Muscle of back (tissue), 11 donors: ENCODE data around the gene SELENOV. TPM values are rescaled to one million over a fixed set of nuclear protein-coding genes. Genes with fewer than 3 reads are reported as not detected.

Source experiments
- DNase-seq, 3 donors: peaks; one replicate each; pipeline versions ENCODE4 v3.0.0 to v3.0.0-alpha.2; 2013
- polyA plus RNA-seq, 10 donors: library from polyadenylated mRNA; unstranded; fragments of 120-200 nt; gene quantifications; one replicate each; pipeline ENCODE4 v1.2.1, GENCODE V29; 2013; ENCODE audit not compliant: insufficient read length in 10 of 10

SELENOV gene
- polyA plus RNA-seq, 10 donors = 0.13 TPM; not detected in 9

DNA sequence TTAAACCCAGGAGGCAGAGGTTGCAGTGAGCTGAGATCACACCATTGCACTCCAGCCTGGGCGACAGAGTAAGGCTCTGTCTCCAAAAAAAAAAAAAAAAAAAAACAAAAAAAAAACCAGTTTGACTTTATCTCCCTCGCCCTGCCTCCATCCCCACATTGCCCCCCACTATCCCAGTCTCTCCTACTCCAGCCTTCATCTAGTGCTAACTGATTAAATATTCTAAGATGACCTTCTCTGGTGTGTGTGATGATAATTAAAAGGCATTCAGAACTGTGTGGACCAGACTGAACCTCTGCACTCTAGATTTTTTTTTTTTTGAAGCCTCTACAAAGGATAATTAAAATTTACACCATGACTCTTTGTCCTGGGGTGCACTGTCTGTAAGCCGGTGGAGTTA, 22.2 kb upstream of the SELENOV start:
- DNase-seq = no peak

- no peak for DNase-seq
These were observed 20.3 kb upstream of the SELENOV start for GRCh38 chr19:39494661-39495060.

DNA sequence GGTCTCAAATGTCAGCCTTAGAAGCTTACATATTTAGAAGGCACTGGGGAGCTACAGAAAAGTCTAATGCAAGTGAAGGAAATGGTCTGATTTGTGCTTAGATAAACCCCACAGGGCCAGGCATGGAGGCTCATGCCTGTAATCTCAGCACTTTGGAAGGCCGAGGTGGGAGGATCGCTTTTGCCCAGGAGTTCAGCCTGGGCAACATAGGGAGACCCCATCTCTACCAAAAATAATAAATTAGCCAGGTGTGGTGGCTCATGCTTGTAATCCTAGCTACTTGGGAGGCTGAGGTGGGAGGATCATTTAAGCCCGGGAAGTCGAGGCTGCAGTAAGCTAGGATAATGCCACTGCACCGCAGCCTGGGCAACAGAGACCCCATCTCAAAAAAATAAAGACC, 18.9 kb upstream of the SELENOV start:
- no peak for DNase-seq

DNA sequence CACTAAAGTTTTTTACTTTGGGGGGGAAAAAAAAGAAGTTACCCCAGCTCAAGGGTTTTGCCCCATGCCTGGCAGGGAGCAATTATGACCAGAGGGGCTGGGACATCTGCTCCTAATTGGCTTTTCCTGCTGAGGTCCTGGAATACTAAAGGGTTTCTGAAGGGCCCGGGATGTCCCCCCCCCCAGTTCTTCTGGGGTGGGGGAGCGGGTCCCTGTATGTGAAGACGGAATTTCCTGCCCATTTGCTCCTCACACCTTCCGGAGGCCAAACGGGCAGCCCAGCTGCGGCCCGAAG, 17.3 kb upstream of the SELENOV start:
- no peak for DNase-seq

DNA sequence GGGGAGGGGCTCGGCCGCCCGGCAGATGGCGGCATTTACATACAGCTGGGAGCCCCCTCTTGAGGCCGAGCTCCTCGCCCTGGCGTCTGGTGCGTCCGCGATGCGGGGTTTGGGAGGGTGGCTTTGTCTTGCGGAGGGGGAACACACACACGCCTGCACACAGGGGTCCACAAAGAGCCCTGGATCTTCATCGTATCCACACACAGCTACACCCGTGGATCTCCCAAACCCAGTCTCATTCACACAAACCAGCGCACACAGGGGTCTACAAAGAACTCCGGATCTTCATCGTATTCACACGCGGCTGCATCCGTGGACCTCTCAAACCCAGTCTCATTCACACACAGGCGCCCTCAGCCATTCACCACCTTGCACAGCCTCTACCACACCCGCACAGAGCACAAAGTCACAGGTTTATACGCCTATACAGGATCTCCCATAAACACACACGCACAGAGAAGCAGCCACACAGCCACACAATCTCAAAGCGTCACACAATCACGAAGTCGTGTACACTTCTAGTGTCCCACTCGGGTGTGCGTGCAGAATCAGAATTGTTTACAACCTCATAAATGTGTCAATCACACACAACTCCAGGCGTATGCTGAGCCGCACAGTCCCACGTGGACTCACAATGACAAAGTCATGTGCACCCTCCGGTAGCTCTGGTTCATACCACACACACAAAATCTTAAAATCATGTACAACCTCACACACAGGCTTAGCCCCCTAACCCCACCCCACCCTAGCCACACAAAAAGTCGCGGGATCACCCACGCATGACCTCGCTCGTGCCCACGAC, 16.7 kb upstream of the SELENOV start:
- peak in 2 of 3 donors; percentile 45 to 71 for DNase-seq

- peak in 1 of 3 donors; percentile 27 for DNase-seq
These were observed 15.9 kb upstream of the SELENOV start, which contains the start of gene DLL3 for GRCh38 chr19:39498798-39499642. Gene DLL3, plus strand, starts transcription at chr19:39498947. Its CDS starts 28 bp downstream, at chr19:39498975.

DNA sequence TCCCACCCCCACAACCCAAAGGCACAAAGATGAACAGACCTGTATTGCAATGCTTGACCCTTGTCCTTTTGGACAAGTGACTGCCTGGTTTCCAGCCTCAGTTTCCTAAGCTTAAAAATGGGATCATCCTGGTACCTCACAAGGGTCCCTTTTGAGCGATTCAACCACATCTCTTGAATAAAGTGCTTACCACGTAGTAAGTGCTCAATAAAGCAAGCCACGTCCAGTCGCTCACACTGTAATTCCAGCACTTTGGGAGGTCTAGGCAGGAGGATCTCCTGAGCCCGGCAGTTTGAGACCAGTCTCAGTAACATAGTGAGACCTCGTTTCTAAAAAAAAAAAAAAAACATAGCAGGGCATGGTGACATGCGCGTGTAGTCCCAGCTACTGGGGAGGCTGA, 15.0 kb upstream of the SELENOV start:
- no peak for DNase-seq

DNA sequence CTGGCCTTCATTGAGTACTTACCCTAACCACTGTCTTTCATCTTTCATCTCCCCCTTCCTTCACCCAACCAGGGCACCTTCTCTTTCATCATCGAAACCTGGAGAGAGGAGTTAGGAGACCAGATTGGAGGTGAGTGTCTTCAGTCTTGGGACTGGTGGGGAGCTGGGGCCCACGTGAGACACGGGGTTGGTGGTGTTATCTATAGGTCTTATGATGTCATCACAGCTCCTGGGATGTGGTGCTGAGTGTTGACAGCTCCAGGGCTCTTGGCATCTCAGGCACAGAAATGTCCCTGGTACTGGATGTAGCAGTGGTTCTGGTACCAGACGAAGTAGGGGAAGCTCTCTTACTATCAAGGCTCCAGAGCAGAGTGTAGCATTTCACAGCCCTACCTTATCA, 14.4 kb upstream of the SELENOV start:
- no peak for DNase-seq

DNA sequence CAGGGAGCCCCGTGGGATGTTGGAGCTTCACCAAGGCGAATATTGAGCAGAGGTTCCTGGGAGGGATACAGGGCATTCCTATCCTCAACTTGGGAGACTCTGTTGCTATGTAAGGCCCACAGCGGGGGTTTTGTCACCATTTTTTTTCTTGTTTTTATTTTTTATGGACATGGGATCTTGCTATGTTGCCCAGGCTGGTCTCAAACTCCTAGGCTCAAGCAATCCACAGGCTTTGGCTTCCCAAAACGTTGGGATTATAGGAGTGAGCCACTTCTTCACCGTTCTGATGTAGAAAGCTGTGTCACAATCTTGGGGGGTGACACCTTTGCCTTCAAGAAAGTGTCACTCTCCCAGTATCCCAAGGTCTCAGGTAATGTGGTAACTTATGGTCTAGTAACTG, 13.6 kb upstream of the SELENOV start:
- no peak for DNase-seq

DNA sequence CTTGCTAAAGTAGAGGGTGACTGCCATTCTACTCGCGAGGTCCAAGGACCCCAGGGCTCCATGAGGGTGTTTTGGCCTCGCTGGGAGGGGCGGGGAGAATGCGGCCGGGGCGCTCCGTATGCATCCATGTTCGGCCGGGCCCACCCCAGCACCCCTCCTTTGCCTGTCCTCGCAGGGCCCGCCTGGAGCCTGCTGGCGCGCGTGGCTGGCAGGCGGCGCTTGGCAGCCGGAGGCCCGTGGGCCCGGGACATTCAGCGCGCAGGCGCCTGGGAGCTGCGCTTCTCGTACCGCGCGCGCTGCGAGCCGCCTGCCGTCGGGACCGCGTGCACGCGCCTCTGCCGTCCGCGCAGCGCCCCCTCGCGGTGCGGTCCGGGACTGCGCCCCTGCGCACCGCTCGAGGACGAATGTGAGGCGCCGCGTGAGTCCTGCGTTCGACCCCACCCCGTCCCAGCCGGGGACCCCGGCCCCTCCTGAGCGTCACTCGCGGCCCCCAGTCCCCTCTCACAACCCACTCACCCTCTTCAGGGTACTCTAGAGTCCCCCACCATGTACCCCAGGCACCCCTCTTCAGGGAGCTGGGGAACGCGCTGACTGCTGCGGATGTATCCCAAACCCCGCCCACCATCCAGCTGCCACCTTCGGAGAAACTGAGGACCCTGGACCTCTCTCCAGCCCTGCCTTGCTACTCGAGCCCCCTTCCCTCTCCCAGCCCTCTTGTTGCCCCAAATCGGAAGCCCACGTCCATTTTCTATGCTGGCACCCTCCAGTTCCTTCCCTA, 12.1 kb upstream of the SELENOV start:
- DNase-seq = peak; percentile 48 to 86 (median 79)

GRCh38 chr19:39506598-39506943, 8.4 kb upstream of the SELENOV start:
- no peak for DNase-seq

DNA sequence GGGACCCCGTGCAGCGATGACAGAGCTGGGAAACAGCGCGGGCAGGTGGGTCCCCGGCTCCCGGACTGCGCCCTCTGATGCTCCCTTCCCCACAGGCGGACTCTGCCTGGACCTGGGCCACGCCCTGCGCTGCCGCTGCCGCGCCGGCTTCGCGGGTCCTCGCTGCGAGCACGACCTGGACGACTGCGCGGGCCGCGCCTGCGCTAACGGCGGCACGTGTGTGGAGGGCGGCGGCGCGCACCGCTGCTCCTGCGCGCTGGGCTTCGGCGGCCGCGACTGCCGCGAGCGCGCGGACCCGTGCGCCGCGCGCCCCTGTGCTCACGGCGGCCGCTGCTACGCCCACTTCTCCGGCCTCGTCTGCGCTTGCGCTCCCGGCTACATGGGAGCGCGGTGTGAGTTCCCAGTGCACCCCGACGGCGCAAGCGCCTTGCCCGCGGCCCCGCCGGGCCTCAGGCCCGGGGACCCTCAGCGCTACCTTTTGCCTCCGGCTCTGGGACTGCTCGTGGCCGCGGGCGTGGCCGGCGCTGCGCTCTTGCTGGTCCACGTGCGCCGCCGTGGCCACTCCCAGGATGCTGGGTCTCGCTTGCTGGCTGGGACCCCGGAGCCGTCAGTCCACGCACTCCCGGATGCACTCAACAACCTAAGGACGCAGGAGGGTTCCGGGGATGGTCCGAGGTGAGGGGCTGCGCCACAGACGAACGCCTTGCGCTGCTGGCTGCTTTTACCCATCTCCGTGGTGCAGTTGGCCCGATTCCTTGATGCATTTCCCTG, 7.8 kb upstream of the SELENOV start:
- DNase-seq = peak; percentile 53 to 82 (median 70)

GRCh38 chr19:39507715-39508364, 7.1 kb upstream of the SELENOV start:
- no peak for DNase-seq

DNA sequence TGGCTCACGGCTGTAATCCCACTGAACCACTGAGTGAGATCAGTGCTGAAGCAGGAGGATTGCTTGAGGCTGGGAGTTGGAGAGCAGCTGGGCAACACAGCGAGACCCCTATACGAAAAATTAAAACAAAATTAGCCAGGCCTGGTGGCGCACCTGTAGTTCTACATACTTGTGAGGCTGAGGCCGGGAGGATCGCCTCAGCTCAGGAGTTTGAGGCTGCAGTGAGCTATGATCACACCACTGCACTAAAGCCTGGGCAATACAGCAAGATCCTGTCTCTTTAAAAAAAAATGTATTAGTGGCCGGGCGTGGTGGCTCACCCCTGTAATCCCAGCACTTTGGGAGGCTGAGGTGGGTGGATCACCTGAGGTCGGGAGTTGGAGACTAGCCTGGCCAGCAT, 6.3 kb upstream of the SELENOV start:
- no peak for DNase-seq

GRCh38 chr19:39509233-39509632, 5.7 kb upstream of the SELENOV start:
- no peak for DNase-seq

DNA sequence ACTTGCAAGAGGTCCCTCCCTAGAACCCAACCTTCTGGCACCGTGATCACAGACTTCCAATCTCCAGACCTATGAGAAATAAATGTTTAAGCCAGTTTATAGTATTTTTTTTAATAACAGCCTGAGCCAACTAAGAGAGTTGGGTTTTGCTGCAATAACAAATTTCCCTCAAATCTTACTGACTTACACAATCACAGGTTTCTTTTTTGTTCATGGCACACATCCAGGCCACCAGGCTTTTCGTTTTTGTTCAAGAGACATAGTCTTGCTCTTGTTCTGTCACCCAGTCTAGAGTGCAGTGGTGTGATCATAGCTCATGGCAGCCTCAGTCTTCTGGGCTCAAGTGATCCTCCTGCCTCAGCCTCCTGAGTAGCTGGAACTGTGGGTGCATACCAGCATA, 2.0 kb upstream of the SELENOV start:
- no peak for DNase-seq

- DNase-seq = peak in 1 of 3 donors; percentile 21
These were observed 732 bp downstream of the SELENOV start for GRCh38 chr19:39515551-39516191.

- no peak for DNase-seq
These were observed 1.3 kb downstream of the SELENOV start for GRCh38 chr19:39516270-39516669.

DNA sequence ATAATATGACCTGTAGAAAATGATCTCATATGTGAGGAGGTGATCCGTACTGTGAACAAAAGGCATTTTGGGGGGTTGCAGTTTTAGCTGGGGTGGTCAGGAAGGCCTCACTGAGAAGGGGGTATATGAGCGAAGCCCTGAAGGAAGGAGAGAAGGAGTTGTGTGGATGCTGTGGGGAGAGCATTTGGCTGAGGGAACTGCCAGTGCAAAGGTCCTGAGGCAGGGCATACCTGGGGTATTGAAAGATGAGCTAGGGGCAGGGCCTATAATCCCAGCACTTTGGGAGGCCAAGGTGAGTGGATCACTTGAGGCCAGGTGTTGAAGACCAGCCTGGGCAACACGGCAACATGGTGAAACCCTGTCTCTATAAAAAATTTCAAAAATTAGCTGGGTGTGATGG, 2.5 kb downstream of the SELENOV start:
- DNase-seq = no peak

DNA sequence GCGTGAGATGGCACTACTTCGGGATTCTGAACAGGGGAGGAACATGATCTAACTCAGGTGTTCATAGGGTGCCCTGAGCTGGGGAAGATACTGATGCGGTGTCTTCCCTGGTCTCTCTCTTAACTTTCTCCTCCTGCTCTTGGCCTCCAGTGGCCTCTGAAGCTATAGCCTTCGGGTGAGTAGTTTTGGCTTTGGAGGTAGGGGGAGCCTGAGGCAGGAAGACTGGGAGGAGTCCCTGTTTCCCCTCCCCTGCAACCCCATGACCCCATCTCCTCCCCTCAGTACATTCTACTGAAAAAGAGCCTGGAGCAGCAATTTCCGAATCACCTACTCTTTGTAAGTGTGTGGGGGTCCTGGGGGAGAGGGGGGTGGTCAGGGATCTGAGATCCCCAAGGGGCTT, 3.5 kb downstream of the SELENOV start:
- no peak for DNase-seq

GRCh38 chr19:39518975-39519374, 4.0 kb downstream of the SELENOV start:
- DNase-seq = no peak
